Hepatocyte (in vitro differentiated cells): ENCODE data around the gene CLECL1. TPM values are rescaled to one million over a fixed set of nuclear protein-coding genes. Genes with fewer than 3 reads are reported as not detected.

Experiments used
- DNase-seq: peaks from one replicate; pipeline ENCODE4 v3.0.0-alpha.2; 2016; ENCODE audit warnings: low spot score
- H2AFZ ChIP-seq: fragments of 200-600 bp; sonication (generic); 2 replicates; pipeline ENCODE4 v1.6.0; 2016; ENCODE audit warnings: antibody characterized with exemption, mild to moderate bottlenecking
- H3K27ac ChIP-seq: fragments of 200-600 bp; sonication (generic); 2 replicates; pipeline ENCODE4 v1.5.1; 2016; ENCODE audit warnings: mild to moderate bottlenecking
- H3K27me3 ChIP-seq: fragments of 200-600 bp; sonication (generic); 2 replicates; pipeline ENCODE4 v1.6.1; 2016
- H3K36me3 ChIP-seq: fragments of 200-600 bp; sonication (generic); replicated peaks from 2 replicates; pipeline ENCODE4 v1.5.1; 2016; ENCODE audit warnings: low read depth; ENCODE audit not compliant: insufficient read depth
- H3K4me1 ChIP-seq: fragments of 200-600 bp; sonication (generic); 2 replicates; pipeline ENCODE4 v1.5.1; 2016; ENCODE audit warnings: mild to moderate bottlenecking, moderate library complexity; ENCODE audit not compliant: insufficient read depth
- H3K4me2 ChIP-seq: fragments of 200-600 bp; sonication (generic); 2 replicates; pipeline ENCODE4 v1.6.0; 2016
- H3K4me3 ChIP-seq: fragments of 200-600 bp; sonication (generic); 2 replicates; pipeline ENCODE4 v1.5.1; 2016; ENCODE audit warnings: mild to moderate bottlenecking
- H3K79me2 ChIP-seq: fragments of 200-600 bp; sonication (generic); 2 replicates; pipeline ENCODE4 v1.6.0; 2017; ENCODE audit warnings: mild to moderate bottlenecking
- H3K9me2 ChIP-seq: fragments of 200-600 bp; sonication (generic); replicated peaks from 2 replicates; pipeline ENCODE4 v1.6.0; 2017; ENCODE audit warnings: mild to moderate bottlenecking; ENCODE audit not compliant: insufficient read depth
- H3K9me3 ChIP-seq: fragments of 200-600 bp; sonication (generic); 2 replicates; pipeline ENCODE4 v1.5.1; 2016; ENCODE audit warnings: low read depth, mild to moderate bottlenecking
- H4K20me1 ChIP-seq: fragments of 200-600 bp; sonication (generic); 2 replicates; pipeline ENCODE4 v1.6.0; 2016; ENCODE audit warnings: mild to moderate bottlenecking; ENCODE audit not compliant: insufficient read depth, poor library complexity, severe bottlenecking
- EZH2 ChIP-seq: fragments of 200-600 bp; sonication (generic); IDR thresholded peaks from 2 replicates; pipeline ENCODE4 v1.6.1; 2016; ENCODE audit warnings: antibody characterized with exemption, mild to moderate bottlenecking, borderline replicate concordance
- EZH2phosphoT487 ChIP-seq: fragments of 200-600 bp; sonication (generic); IDR thresholded peaks from one replicate; pipeline ENCODE4 v1.6.1; 2018; ENCODE audit warnings: antibody characterized with exemption, mild to moderate bottlenecking, low read depth, moderate library complexity; ENCODE audit not compliant: unreplicated experiment, severe bottlenecking
- WGBS: methylation state at CpG from one replicate; pipeline ENCODE4 v1.1.6; 2016; ENCODE audit warnings: low lambda C conversion rate; ENCODE audit errors: missing lambda C conversion rate; 5-methylcytosine and 5-hydroxymethylcytosine counted together
- polyA plus RNA-seq: library from polyadenylated mRNA; unstranded; fragments of >200 nt; fragmentation: Nextera tagmentation; extraction: Ambion mirVana; gene quantifications from 2 replicates; pipeline ENCODE4 v1.2.1, GENCODE V29; 2016
- total RNA-seq: library from RNA; depleted of rRNA; stranded (reverse); fragments of >200 nt; gene quantifications from 2 replicates; pipeline ENCODE4 v1.2.3, GENCODE V29; 2014
- TF ChIP-seq, protein P1 (sequence below): fragments of 200-600 bp; sonication (generic); IDR thresholded peaks from 2 replicates; pipeline ENCODE4 v1.5.1; 2016; ENCODE audit warnings: antibody characterized with exemption, mild to moderate bottlenecking; ENCODE audit not compliant: poor library complexity

Gene CLECL1
- total and polyA plus RNA-seq, 2 experiments from 2014 or later, result not detected

DNA sequence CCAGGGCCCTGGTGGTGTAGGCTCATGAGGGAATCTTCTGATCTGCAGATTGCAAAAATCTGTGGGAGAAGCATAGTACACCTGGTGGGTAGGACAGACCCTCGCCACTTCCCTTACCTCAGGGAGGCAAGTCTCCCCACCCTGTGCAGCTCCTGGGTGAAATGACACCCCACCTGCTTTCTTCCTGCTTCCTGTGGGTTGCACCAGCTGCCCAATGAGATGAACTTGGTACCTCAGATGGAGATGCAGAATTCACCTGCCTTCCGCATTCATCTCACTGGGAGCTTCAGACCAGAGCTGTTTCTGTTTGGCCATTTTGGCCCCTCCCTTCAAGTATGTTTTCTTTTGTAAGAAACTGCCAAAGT lies 58.7 kb downstream of the CLECL1 start:
- peak overlapping the region; percentile 31 for H3K27ac ChIP-seq
- no peaks in the 10 kb centered on the region for H3K4me1 ChIP-seq
- no peaks in the 10 kb centered on the region for H4K20me1 ChIP-seq
- H3K9me2 ChIP-seq, result no peaks in the 10 kb centered on the region
- no peak overlapping the region for H2AFZ ChIP-seq
- no peak overlapping the region for H3K4me2 ChIP-seq
- no peaks in the 10 kb centered on the region for H3K79me2 ChIP-seq
- H3K9me3 ChIP-seq, result no peaks in the 10 kb centered on the region
- no peaks in the 10 kb centered on the region for H3K36me3 ChIP-seq
- 100% methylated on average over 2 of the region's 2 CpGs for WGBS
- TF ChIP-seq, protein P1, sequence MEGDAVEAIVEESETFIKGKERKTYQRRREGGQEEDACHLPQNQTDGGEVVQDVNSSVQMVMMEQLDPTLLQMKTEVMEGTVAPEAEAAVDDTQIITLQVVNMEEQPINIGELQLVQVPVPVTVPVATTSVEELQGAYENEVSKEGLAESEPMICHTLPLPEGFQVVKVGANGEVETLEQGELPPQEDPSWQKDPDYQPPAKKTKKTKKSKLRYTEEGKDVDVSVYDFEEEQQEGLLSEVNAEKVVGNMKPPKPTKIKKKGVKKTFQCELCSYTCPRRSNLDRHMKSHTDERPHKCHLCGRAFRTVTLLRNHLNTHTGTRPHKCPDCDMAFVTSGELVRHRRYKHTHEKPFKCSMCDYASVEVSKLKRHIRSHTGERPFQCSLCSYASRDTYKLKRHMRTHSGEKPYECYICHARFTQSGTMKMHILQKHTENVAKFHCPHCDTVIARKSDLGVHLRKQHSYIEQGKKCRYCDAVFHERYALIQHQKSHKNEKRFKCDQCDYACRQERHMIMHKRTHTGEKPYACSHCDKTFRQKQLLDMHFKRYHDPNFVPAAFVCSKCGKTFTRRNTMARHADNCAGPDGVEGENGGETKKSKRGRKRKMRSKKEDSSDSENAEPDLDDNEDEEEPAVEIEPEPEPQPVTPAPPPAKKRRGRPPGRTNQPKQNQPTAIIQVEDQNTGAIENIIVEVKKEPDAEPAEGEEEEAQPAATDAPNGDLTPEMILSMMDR, result no peak
- TF ChIP-seq EZH2phosphoT487 (no peak), EZH2 (no peak)
- H3K4me3 ChIP-seq, result no peak overlapping the region
- H3K27me3 ChIP-seq, result no peaks in the 10 kb centered on the region
- no peak for DNase-seq

DNA sequence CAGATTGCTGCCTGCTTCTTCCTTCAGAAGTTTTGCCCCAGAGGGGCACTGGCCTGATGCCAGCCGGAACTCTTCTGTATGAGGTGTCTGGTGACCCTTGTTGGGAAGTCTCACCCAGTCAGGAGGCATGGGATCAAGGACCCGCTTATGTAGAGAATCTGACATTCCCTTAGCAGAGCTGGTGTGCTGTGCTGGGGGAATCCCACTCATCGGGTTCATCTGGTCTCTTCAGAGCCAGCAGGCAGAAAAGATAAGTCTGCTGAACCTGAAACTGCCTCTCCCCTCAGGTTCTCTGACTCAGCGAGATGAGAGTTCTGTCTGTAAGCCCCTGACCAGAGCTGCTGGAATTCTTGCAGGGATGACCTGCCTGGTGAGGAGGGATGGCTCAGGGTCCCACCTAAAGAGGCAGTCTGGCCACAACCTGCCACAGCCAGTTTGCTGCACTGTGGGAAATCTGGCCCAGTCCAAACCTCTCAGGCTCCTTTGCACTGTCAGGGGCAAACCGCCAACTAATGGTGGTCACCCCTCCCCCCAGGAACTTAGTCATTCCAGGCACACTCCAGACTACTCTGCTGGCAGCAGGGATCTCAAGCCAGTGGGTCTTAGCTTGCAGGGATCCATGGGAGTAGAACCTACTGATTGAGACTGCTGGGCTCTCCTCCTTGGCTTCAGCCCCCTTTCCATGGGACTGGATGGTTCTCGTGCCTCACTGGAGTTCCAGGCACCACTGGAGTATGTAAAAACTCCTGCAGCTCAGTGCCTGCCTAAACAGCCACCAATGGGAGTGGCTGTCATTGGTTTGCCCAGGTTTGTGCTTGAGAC lies 59.3 kb downstream of the CLECL1 start:
- TF ChIP-seq, protein P1, result no peak
- TF ChIP-seq EZH2phosphoT487 (no peak), EZH2 (no peak)
- H3K27me3 ChIP-seq, result no peaks in the 10 kb centered on the region
- peak overlapping the region; percentile 32 for H3K27ac ChIP-seq
- no peaks in the 10 kb centered on the region for H3K9me3 ChIP-seq
- H3K9me2 ChIP-seq, result no peaks in the 10 kb centered on the region
- no peaks in the 10 kb centered on the region for H3K4me1 ChIP-seq
- WGBS, result 63% methylated on average over 6 of the region's 6 CpGs
- H4K20me1 ChIP-seq, result no peaks in the 10 kb centered on the region
- DNase-seq, result peak; percentile 42
- H3K4me3 ChIP-seq, result no peak overlapping the region
- no peak overlapping the region for H2AFZ ChIP-seq
- no peak overlapping the region for H3K4me2 ChIP-seq
- no peaks in the 10 kb centered on the region for H3K79me2 ChIP-seq
- H3K36me3 ChIP-seq, result no peaks in the 10 kb centered on the region

Other genes starting within 250 kb of the CLECL1 start
- gene KLRB1, start 125.2 kb downstream of the CLECL1 start, total RNA-seq, result not detected in 2 replicates
- not detected in 2 replicates for gene KLRB1, start 125.2 kb downstream of the CLECL1 start, polyA plus RNA-seq
- gene CLEC2D, start 63.4 kb downstream of the CLECL1 start, total RNA-seq, result 5.7 and 6.0 TPM in 2 replicates
- 3.7 and 3.9 TPM in 2 replicates for gene CLEC2D, start 63.4 kb downstream of the CLECL1 start, polyA plus RNA-seq
- gene CD69, start 27.8 kb upstream of the CLECL1 start, total RNA-seq, result 0.07 TPM in 1 of 2 replicates, not detected in the other
- 0.57 TPM in 1 of 2 replicates, not detected in the other for gene CD69, start 27.8 kb upstream of the CLECL1 start, polyA plus RNA-seq
- gene KLRF1, start 94.4 kb upstream of the CLECL1 start, total RNA-seq, result not detected in 2 replicates
- not detected in 2 replicates for gene KLRF1, start 94.4 kb upstream of the CLECL1 start, polyA plus RNA-seq
- gene CLEC2B, start 136.3 kb upstream of the CLECL1 start, total RNA-seq, result 5.0 and 5.7 TPM in 2 replicates
- gene CLEC2B, start 136.3 kb upstream of the CLECL1 start, polyA plus RNA-seq, result 4.9 and 5.9 TPM in 2 replicates
- not detected in 2 replicates for gene KLRF2, start 148.4 kb upstream of the CLECL1 start, total RNA-seq
- 0.36 TPM in 1 of 2 replicates, not detected in the other for gene KLRF2, start 148.4 kb upstream of the CLECL1 start, polyA plus RNA-seq
- gene CLEC2A, start 199.3 kb upstream of the CLECL1 start, total RNA-seq, result 0.28 TPM in 1 of 2 replicates, not detected in the other
- gene CLEC2A, start 199.3 kb upstream of the CLECL1 start, polyA plus RNA-seq, result 2.1 TPM in 1 of 2 replicates, not detected in the other
- 0.08 and 1.2 TPM in 2 replicates for gene CLEC12A, start 238.3 kb upstream of the CLECL1 start, total RNA-seq
- 0.54 and 0.73 TPM in 2 replicates for gene CLEC12A, start 238.3 kb upstream of the CLECL1 start, polyA plus RNA-seq